Gastrocnemius medialis (tissue), 4 donors: ENCODE data around the gene PPP2R2C.

Experiments
- POLR2A ChIP-seq, 2 donors: fragments of 450-650 bp; IDR thresholded peaks; one replicate each; pipeline ENCODE4 v1.6.1; 2017; ENCODE audit warnings: antibody characterized with exemption in 2 of 2, mild to moderate bottlenecking in 2 of 2, moderate library complexity in 2 of 2
- TF ChIP-seq, protein P1 (sequence below), 5 experiments: fragments of 450-650 bp in 3 of 5; fragments of 200-600 bp in 2 of 5; sonication (generic) in 2 of 5; IDR thresholded peaks in 4 of 5; conservative IDR thresholded peaks in 1 of 5; 1 replicate in 4 of 5; 2 replicates in 1 of 5; pipeline ENCODE4 v1.5.1; 2016 to 2019; ENCODE audit warnings: antibody characterized with exemption in 5 of 5, mild to moderate bottlenecking in 3 of 5, moderate library complexity in 3 of 5

DNA sequence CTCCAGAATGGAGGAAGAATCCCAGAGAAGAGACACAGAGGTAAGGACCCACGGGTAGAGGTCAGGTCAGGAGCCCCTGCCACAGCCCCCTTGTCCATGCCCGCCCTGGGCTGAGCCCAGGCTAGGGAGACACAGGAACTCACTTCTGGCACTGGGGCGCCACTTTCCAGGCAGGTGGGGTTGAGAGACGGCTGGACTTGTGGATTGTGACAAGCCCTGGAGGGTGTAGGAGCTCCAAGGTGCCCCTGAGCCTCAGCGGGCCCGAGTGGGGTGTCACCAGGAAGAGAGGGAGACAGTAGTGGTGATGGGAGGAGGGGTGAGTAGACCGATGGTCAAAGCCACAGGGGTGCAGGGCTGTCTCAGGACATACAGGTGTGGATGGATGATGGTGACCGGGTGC is 143.9 kb downstream of the PPP2R2C start:
- TF ChIP-seq, protein P1, sequence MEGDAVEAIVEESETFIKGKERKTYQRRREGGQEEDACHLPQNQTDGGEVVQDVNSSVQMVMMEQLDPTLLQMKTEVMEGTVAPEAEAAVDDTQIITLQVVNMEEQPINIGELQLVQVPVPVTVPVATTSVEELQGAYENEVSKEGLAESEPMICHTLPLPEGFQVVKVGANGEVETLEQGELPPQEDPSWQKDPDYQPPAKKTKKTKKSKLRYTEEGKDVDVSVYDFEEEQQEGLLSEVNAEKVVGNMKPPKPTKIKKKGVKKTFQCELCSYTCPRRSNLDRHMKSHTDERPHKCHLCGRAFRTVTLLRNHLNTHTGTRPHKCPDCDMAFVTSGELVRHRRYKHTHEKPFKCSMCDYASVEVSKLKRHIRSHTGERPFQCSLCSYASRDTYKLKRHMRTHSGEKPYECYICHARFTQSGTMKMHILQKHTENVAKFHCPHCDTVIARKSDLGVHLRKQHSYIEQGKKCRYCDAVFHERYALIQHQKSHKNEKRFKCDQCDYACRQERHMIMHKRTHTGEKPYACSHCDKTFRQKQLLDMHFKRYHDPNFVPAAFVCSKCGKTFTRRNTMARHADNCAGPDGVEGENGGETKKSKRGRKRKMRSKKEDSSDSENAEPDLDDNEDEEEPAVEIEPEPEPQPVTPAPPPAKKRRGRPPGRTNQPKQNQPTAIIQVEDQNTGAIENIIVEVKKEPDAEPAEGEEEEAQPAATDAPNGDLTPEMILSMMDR (IDR thresholded peaks at IDR 0.05 in 4 of 5, conservative IDR thresholded peaks at IDR 0.05 in 1 of 5), result no peak
- TF ChIP-seq POLR2A (IDR thresholded peaks at IDR 0.05), result no peak
